Activated CD4-positive, alpha-beta T cell treated with anti-CD3 and anti-CD28 coated beads, Interleukin-2, amount 10 ng/mL, durations not matched to agents 7 days and 5 days (primary cell): ENCODE measurements around the gene DXO. TPM values are rescaled to one million over a fixed set of nuclear protein-coding genes. Genes with fewer than 3 reads are reported as not detected.

Source experiments
- CTCF ChIA-PET: fragments of 350-600 bp; sonication (Branson Sonifier 250); formaldehyde crosslinking; loops from one replicate; lab custom pipeline; 2021; ENCODE audit warnings: antibody characterized with exemption; lab: Charles Lee
- POLR2A ChIA-PET: fragments of 350-600 bp; sonication (Branson Sonifier 250); formaldehyde crosslinking; loops from one replicate; lab custom pipeline; 2021; ENCODE audit warnings: antibody characterized with exemption; lab: Charles Lee
- DNase-seq: peaks from one replicate; pipeline ENCODE4 v3.0.0-alpha.2; 2020
- H3K27ac Mint-ChIP-seq: one replicate; pipeline ENCODE4 v1.8.0; 2021; ENCODE audit warnings: mild to moderate bottlenecking, moderate library complexity, mixed read lengths
- H3K27me3 Mint-ChIP-seq: one replicate; pipeline ENCODE4 v1.8.0; 2021; ENCODE audit warnings: mixed read lengths
- H3K36me3 Mint-ChIP-seq: one replicate; pipeline ENCODE4 v1.8.0; 2021; ENCODE audit warnings: low read depth, mixed read lengths
- H3K4me1 Mint-ChIP-seq: one replicate; pipeline ENCODE4 v1.8.0; 2021; ENCODE audit warnings: mixed read lengths
- H3K4me3 Mint-ChIP-seq: one replicate; pipeline ENCODE4 v1.8.0; 2021; ENCODE audit warnings: mild to moderate bottlenecking, moderate library complexity, mixed read lengths
- H3K9me3 Mint-ChIP-seq: one replicate; pipeline ENCODE4 v1.8.0; 2021; ENCODE audit warnings: mixed read lengths
- total RNA-seq, 2 experiments: library from RNA; stranded (reverse); gene quantifications; one replicate each; pipeline ENCODE4 v1.2.3, GENCODE V29; 2021

Gene DXO
- total RNA-seq, 2 experiments from 2014 or later: 20.4 to 21.8 TPM

DNA sequence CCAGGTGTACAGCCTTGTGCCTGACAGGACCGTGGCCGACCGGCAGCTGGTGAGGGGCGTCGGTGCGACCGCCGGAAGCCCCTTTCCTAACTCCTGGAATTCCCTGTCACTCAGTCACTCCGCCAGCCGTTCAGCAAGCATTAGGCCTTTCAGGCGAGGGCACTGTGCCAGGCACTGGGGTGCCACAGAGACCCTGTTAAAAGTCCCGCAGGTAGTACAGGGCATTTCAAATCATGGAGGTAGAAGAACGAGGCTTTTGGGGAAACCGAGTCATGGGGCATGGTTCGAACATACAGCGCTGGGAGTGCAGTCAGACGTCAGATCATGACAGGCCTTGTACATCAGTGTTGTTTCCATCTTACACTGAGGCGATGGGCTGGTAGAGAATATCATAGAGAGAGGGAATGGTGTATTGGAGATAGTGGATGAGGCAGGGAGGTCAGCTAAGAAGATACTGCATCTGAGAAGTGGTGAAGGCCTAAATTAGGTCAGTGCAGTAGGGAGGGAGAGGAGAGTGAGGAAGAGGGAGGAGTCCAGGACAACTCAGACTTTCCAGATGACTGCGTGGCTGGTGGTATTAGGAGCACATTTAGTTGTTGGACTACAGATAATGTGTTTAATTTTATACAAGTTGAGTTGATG lies 892 bp upstream of the DXO start:
- no peak for DNase-seq
- POLR2A ChIA-PET: no interaction called here
- peaks cover 3% of the 10 kb centered on the region for H3K9me3 Mint-ChIP-seq
- CTCF ChIA-PET: interaction anchor here (1.3 kb wide), 1 partner anchor 109 kb away, joined by 3 read pairs; no protein-coding TSS in a partner anchor
- peaks cover 21% of the 10 kb centered on the region for H3K36me3 Mint-ChIP-seq
- H3K4me1 Mint-ChIP-seq: peaks cover 37% of the 10 kb centered on the region
- H3K27ac Mint-ChIP-seq: peak overlapping the region; percentile 99
- H3K4me3 Mint-ChIP-seq: peak overlapping the region; percentile 90
- H3K27me3 Mint-ChIP-seq: no peaks in the 10 kb centered on the region

DNA sequence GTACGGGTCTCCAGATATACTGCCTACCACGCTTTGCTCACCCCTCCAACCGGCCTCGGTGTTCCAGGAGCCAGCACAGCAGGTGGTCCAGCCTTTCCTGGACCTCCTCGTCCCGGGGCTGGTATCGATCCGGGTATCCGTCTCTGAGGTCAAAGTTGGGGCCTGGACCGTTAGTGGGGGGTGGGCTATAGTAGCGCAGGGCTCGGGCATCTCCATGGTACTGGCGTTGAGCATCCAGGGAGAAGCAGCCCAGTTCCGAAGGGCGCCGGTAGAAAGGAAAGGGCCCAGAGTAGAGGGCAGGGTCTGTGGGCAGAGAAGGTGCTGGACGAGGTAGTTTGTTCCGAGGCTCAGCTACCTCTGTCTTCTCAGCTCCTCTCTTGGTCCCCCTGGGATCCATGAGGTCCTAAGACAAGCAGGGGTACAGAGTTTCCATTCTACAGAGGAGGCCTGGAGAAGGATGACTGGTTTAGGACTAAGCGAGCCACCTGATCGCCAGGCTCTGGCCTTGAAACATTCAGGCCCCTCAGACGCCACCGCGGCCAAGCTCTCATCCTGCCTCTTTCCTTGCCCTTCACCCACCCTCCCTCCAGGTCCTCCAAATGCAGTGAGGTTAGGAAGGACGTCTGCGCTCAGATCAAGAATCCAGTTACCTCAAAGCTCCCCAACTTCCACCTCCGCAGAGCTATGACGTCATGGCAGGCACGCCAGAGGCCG lies 502 bp downstream of the DXO start:
- H3K36me3 Mint-ChIP-seq: peaks cover 31% of the 10 kb centered on the region
- POLR2A ChIA-PET: interaction anchor here (0.6 kb wide), 4 partner anchors 16 to 345 kb away, joined by 3 to 7 read pairs (median 4); no protein-coding TSS in a partner anchor
- H3K9me3 Mint-ChIP-seq: no peaks in the 10 kb centered on the region
- peak overlapping the region; percentile 90 for H3K4me3 Mint-ChIP-seq
- peaks cover 37% of the 10 kb centered on the region for H3K4me1 Mint-ChIP-seq
- CTCF ChIA-PET: interaction anchor here (0.7 to 4.6 kb wide), 5 partner anchors 12 to 108 kb away, joined by 3 to 19 read pairs (median 4); partner anchors contain the start of genes NELFE and SKIC2
- H3K27me3 Mint-ChIP-seq: no peaks in the 10 kb centered on the region
- peak overlapping the region; percentile 99 for H3K27ac Mint-ChIP-seq
- no peak for DNase-seq

DNA sequence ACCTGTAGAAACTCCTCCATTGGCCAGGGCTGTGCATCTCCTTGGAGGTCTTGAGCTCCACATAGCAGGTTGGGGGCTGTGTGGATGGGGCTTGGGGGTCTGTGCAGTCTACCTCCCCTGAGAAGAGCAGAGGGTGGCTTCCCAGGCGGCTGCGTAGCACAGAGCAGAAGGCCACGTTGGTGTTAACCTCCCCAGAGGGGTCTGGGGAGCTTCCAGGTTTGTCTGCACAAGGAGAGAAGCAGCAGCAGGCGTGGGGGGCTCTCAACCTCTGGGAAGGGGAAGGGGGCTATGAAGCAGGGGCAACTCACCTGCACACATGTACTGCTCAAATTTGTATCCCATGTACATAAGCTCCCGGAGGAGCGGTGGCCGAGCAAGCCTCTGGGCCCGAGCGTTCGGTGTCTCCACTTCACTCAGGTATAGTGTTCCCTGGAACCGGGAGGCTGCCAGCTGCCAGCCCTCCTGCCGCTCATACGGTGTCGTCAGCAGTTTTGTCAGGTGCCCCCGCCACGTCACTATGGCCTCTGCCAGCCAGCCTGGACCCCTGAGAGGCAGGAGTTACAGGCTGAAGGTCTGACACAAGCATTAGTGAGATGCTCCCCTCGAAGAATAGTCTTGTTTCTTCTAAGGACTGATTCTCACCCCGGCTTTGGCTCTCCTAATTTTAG lies 1.2 kb downstream of the DXO start:
- Mint-ChIP-seq H3K36me3 (peaks cover 35% of the 10 kb centered on the region), H3K4me1 (peaks cover 37% of the 10 kb centered on the region), H3K27ac (peak overlapping the region; percentile 99), H3K27me3 (no peaks in the 10 kb centered on the region), H3K9me3 (no peaks in the 10 kb centered on the region), H3K4me3 (peak overlapping the region; percentile 90)
- no peak for DNase-seq
- ChIA-PET POLR2A (interaction anchor here (0.6 kb wide), 3 partner anchors 16 to 25 kb away, joined by 3 to 7 read pairs (median 3); no protein-coding TSS in a partner anchor), CTCF (interaction anchor here (0.9 to 4.6 kb wide), 5 partner anchors 9 to 19 kb away, joined by 3 to 19 read pairs (median 4); partner anchors contain the start of genes NELFE and SKIC2)

DNA sequence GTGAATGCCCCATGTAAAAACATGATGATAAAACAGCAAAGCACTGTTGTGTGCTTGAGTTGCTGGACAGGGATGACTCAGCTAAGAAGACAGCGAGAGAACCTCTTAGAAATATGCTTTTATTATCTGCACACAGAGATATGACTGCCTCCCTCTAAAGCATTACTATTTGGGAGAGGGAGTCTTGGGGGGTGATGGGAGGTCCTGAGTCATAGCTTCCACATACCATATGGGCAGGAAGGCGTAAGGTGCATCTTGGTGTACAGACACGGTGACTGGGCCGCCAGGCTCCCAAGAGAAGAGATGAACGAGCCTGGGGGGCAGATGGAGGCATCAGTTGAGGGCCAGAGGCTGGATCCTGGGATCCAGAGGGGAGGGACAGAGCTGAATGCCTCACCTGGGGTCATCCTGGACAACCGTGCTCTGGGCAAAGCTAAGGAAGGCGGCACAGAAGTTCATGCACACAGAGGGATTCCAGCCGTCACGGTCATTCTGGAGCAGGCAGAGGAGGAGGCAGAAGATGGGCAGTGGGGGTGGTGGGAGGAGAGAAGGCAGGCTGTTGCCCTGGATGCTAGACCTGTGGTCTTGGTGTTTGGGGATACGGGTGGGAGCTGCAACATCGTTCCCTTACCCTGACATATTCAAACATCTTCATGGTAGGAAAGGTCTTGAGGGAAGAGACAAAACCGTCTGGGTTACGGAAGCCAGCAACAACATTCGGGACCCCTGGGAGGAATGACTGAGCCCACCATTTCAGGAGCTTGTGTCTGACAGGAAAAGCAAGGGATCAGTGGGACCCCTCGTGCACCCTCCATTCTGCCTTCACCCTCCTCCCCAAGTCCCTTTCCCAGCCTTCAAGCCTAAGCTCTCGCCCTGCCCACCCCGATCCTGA lies 2.0 kb downstream of the DXO start:
- ChIA-PET CTCF (interaction anchor here (0.5 to 4.6 kb wide), 5 partner anchors 8 to 1837 kb away, joined by 3 to 19 read pairs (median 3); partner anchors contain the start of genes NELFE and SKIC2), POLR2A (interaction anchor here (0.6 kb wide), 1 partner anchor 24 kb away, joined by 3 read pairs; no protein-coding TSS in a partner anchor)
- no peaks in the 10 kb centered on the region for H3K9me3 Mint-ChIP-seq
- peak overlapping the region; percentile 90 for H3K4me3 Mint-ChIP-seq
- H3K36me3 Mint-ChIP-seq: peaks cover 37% of the 10 kb centered on the region
- peak overlapping the region; percentile 99 for H3K27ac Mint-ChIP-seq
- DNase-seq: no peak
- H3K27me3 Mint-ChIP-seq: no peaks in the 10 kb centered on the region
- peaks cover 37% of the 10 kb centered on the region for H3K4me1 Mint-ChIP-seq

DNA sequence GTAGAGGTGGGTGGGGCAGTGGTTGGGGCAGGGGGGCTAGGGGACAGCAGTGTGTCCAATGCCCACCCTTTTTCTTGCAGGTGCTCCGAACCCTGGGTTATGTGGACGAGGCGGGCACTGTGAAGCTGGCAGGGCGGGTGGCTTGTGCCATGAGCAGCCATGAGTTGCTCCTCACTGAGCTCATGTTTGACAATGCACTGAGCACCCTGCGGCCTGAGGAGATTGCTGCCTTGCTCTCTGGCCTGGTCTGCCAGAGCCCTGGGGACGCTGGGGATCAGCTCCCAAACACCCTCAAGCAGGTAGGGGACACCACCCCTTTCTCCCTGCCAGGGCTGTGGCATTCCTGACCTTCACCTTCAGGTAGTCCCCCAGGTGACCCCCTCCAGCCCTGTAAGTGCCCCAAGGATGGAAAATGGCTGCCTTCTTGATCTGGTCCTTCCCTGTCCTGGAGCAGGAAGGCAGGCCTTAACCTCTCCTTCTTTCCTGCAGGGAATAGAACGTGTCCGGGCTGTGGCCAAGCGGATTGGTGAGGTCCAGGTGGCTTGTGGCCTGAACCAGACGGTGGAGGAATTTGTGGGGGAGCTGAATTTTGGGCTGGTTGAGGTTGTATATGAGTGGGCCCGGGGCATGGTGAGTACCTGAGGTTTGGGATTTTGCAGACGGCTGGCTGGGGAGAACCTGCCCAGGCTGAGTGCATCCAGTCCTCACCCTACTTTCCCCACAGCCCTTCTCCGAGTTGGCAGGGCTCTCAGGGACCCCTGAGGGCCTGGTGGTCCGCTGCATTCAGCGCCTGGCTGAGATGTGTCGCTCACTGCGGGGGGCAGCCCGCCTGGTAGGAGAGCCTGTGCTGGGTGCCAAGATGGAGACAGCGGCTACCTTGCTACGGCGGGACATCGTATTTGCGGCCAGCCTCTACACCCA lies 2.9 kb downstream of the DXO start:
- Mint-ChIP-seq H3K4me3 (peak overlapping the region; percentile 90), H3K36me3 (peaks cover 44% of the 10 kb centered on the region), H3K4me1 (peaks cover 36% of the 10 kb centered on the region), H3K27ac (no peak overlapping the region), H3K9me3 (no peaks in the 10 kb centered on the region), H3K27me3 (no peaks in the 10 kb centered on the region)
- ChIA-PET CTCF (interaction anchor here (4.6 kb wide), 1 partner anchor 10 kb away, joined by 19 read pairs; the partner anchor contains the start of genes NELFE and SKIC2), POLR2A (no interaction called here)
- no peak for DNase-seq

DNA sequence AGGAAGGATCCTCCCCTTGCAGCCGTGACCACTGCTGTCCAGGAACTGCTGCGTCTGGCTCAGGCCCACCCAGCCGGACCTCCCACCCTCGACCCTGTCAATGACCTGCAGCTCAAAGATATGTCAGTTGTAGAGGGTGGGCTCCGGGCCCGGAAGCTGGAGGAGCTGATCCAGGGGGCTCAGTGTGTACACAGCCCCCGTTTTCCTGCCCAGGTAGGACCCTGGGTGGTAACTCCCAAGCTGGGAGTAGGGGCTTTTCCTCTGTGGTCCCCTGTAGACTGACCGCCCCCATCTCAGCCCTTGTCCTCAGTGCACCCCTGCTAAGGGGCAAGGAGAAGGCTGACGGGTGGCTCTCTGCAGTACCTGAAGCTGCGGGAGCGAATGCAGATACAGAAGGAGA lies 3.6 kb downstream of the DXO start:
- Mint-ChIP-seq H3K9me3 (no peaks in the 10 kb centered on the region), H3K27ac (no peak overlapping the region), H3K4me3 (no peak overlapping the region), H3K36me3 (peaks cover 46% of the 10 kb centered on the region), H3K4me1 (peaks cover 30% of the 10 kb centered on the region), H3K27me3 (no peaks in the 10 kb centered on the region)
- no peak for DNase-seq
- ChIA-PET CTCF (interaction anchor here (4.6 kb wide), 1 partner anchor 9 kb away, joined by 19 read pairs; the partner anchor contains the start of genes NELFE and SKIC2), POLR2A (no interaction called here)

DNA sequence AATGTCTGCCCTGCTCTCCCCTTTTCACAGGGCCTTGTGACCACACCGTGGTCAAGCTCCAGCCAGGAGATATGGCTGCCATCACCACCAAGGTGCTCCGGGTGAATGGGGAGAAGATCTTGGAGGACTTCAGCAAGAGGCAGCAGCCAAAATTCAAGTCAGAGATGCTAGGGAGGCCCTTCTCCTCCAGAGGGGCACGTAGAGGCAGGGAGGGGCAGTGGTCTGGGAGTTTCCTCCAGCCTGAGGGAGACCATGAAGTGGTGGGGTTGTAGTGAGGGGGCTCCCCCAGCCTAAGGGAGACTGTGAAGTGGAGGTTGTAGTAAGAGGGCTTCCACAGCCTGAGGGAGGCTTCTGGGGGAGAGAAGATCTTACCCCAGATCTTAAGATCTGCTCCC lies 4.0 kb downstream of the DXO start:
- CTCF ChIA-PET: interaction anchor here (4.6 kb wide), 1 partner anchor 9 kb away, joined by 19 read pairs; the partner anchor contains the start of genes NELFE and SKIC2
- POLR2A ChIA-PET: no interaction called here
- DNase-seq: no peak
- Mint-ChIP-seq H3K9me3 (no peaks in the 10 kb centered on the region), H3K4me3 (no peak overlapping the region), H3K4me1 (peaks cover 26% of the 10 kb centered on the region), H3K27me3 (no peaks in the 10 kb centered on the region), H3K36me3 (peaks cover 50% of the 10 kb centered on the region), H3K27ac (no peak overlapping the region)

DNA sequence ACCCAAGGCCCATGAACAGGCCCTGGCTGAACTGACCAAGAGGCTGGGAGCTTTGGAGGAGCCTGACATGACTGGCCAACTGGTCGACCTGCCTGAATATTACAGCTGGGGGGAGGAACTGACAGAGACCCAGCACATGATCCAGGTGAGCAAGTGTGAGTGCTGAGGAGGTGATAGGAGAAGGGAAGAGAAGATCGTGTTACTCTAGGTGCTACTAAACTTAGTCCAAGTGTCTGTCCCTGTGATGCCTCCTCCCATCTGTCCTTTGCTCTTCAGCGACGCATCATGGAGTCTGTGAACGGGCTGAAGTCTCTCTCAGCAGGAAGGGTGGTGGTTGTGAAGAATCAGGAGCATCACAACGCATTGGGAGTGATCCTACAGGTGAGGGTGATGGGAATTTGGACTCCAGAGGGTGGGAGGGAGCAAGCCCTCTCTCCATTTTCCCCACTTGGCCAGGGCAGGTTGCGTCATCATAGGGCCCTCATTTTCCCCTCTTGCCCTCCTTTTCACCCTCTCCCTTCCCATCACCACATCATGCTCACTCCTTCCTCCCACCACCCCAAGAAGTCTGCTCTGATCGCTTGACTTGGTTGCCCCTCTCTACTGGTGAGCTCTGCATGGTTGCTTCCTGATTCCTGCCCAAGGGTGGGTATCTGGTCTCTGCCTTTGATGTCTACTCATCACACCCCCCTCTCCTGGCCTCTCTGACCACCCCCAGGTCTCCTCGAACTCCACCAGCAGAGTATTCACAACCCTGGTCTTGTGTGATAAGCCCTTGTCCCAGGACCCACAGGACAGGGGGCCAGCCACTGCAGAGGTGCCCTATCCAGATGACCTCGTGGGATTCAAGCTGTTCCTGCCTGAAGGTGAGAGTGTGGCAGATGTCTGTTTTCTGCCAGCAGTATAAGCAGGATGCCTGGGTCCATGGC lies 4.7 kb downstream of the DXO start:
- Mint-ChIP-seq H3K4me1 (peaks cover 21% of the 10 kb centered on the region), H3K4me3 (no peak overlapping the region), H3K27me3 (no peaks in the 10 kb centered on the region), H3K36me3 (peaks cover 52% of the 10 kb centered on the region), H3K9me3 (no peaks in the 10 kb centered on the region), H3K27ac (no peak overlapping the region)
- ChIA-PET CTCF (interaction anchor here (0.8 to 4.6 kb wide), 2 partner anchors 8 to 13 kb away, joined by 3 to 19 read pairs; partner anchors contain the start of genes NELFE and SKIC2), POLR2A (no interaction called here)
- DNase-seq: no peak

DNA sequence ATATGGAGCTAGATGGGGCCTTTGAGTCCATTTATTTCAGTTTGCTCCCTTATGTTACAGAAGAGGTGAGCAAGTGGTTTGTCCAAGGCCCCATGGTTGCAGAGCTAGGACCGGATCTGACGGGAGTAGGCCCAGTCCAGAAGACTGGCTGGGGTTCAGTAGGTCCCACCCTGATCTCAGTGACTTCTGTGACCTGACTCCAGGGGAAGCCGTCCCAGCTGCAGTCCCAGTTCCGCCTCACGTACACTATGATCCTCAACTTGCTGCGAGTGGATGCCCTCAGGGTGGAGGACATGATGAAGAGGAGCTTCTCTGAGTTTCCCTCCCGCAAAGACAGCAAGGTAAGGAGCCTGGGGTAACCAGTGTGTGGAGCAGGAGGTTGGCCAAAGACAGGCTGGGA lies 5.4 kb downstream of the DXO start:
- no peaks in the 10 kb centered on the region for H3K9me3 Mint-ChIP-seq
- DNase-seq: no peak
- H3K27me3 Mint-ChIP-seq: no peaks in the 10 kb centered on the region
- no peak overlapping the region for H3K4me3 Mint-ChIP-seq
- CTCF ChIA-PET: interaction anchor here (0.8 kb wide), 1 partner anchor 12 kb away, joined by 3 read pairs; no protein-coding TSS in a partner anchor
- no peak overlapping the region for H3K27ac Mint-ChIP-seq
- peaks cover 57% of the 10 kb centered on the region for H3K36me3 Mint-ChIP-seq
- POLR2A ChIA-PET: no interaction called here
- peaks cover 18% of the 10 kb centered on the region for H3K4me1 Mint-ChIP-seq

DNA sequence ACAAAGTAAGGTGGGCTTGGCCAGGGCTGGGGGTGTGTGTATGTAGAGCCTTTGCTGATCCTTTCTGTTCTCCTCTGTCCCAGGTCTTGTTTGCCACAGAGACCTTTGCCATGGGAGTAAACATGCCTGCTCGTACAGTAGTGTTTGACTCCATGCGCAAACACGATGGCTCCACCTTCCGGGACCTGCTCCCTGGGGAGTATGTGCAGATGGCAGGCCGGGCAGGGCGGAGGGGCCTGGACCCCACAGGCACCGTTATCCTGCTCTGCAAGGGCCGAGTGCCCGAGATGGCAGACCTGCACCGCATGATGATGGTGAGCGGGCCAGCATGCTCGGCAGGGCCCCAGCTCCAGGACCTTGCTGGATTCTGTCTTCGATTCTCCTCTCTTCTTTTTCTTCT lies 6.2 kb downstream of the DXO start:
- CTCF ChIA-PET: no interaction called here
- peaks cover 63% of the 10 kb centered on the region for H3K36me3 Mint-ChIP-seq
- no peak overlapping the region for H3K4me3 Mint-ChIP-seq
- H3K27ac Mint-ChIP-seq: no peak overlapping the region
- H3K4me1 Mint-ChIP-seq: peaks cover 15% of the 10 kb centered on the region
- H3K9me3 Mint-ChIP-seq: no peaks in the 10 kb centered on the region
- POLR2A ChIA-PET: no interaction called here
- no peak for DNase-seq
- no peaks in the 10 kb centered on the region for H3K27me3 Mint-ChIP-seq
